H9 (cell line): ENCODE results near the gene SERTAD2. TPM values are rescaled to one million over a fixed set of nuclear protein-coding genes. Genes with fewer than 3 reads are reported as not detected.

Experiments used
- DNase-seq: peaks from one replicate; pipeline ENCODE4 v3.0.0-alpha.2; 2017
- H2AFZ ChIP-seq: one replicate; pipeline ENCODE4 v1.6.1; 2013; ENCODE audit warnings: mild to moderate bottlenecking, low read length, control low read depth, moderate library complexity
- H2AK5ac ChIP-seq: 2 replicates; pipeline ENCODE4 v1.6.1; 2013; ENCODE audit warnings: low read length, control low read depth, mixed read lengths; ENCODE audit not compliant: insufficient read length
- H2BK120ac ChIP-seq: one replicate; pipeline ENCODE4 v1.6.1; 2013; ENCODE audit warnings: low read depth, mild to moderate bottlenecking, low read length, control low read depth, inconsistent platforms; ENCODE audit not compliant: poor library complexity, severe bottlenecking
- H2BK12ac ChIP-seq: 2 replicates; pipeline ENCODE4 v1.6.1; 2013; ENCODE audit warnings: low read length, control low read depth, mixed read lengths, low read depth; ENCODE audit not compliant: insufficient read length
- H2BK15ac ChIP-seq: 2 replicates; pipeline ENCODE4 v1.6.1; 2013; ENCODE audit warnings: low read depth, low read length, control low read depth
- H2BK20ac ChIP-seq: one replicate; pipeline ENCODE4 v1.6.1; 2013; ENCODE audit warnings: low read depth, mild to moderate bottlenecking, low read length, control low read depth, inconsistent platforms; ENCODE audit not compliant: poor library complexity, severe bottlenecking
- H2BK5ac ChIP-seq: 2 replicates; pipeline ENCODE4 v1.6.1; 2013; ENCODE audit warnings: low read length, control low read depth, mixed read lengths; ENCODE audit not compliant: insufficient read length
- H3K14ac ChIP-seq: 2 replicates; pipeline ENCODE4 v1.6.1; 2013; ENCODE audit warnings: low read length, control low read depth; ENCODE audit not compliant: insufficient read depth
- H3K18ac ChIP-seq: 2 replicates; pipeline ENCODE4 v1.6.1; 2013; ENCODE audit warnings: low read depth, mild to moderate bottlenecking, mixed read lengths, low read length, control low read depth; ENCODE audit not compliant: insufficient read length
- H3K23ac ChIP-seq: 2 replicates; pipeline ENCODE4 v1.6.1; 2013; ENCODE audit warnings: low read length, control low read depth, mixed read lengths, low read depth; ENCODE audit not compliant: insufficient read length
- H3K23me2 ChIP-seq: 2 replicates; pipeline ENCODE4 v1.6.1; 2013; ENCODE audit warnings: low read depth, mild to moderate bottlenecking, mixed read lengths, low read length, control low read depth; ENCODE audit not compliant: insufficient read length, poor library complexity, severe bottlenecking
- H3K27ac ChIP-seq: 2 replicates; pipeline ENCODE4 v1.5.1; 2013; ENCODE audit warnings: low read length, control low read depth, mixed read lengths, low read depth; ENCODE audit not compliant: insufficient read length
- H3K27me3 ChIP-seq: 2 replicates; pipeline ENCODE4 v1.6.1; 2013; ENCODE audit warnings: low read length, control low read depth, inconsistent platforms; ENCODE audit not compliant: insufficient read depth
- H3K4ac ChIP-seq: 2 replicates; pipeline ENCODE4 v1.6.1; 2013; ENCODE audit warnings: low read depth, mild to moderate bottlenecking, control low read depth, inconsistent platforms, low read length, moderate library complexity
- H3K4me1 ChIP-seq: 2 replicates; pipeline ENCODE4 v1.6.1; 2013; ENCODE audit warnings: low read length, control low read depth, inconsistent platforms; ENCODE audit not compliant: insufficient read depth
- H3K4me2 ChIP-seq: 2 replicates; pipeline ENCODE4 v1.6.1; 2013; ENCODE audit warnings: low read length, control low read depth, mixed read lengths; ENCODE audit not compliant: insufficient read length, insufficient read depth
- H3K56ac ChIP-seq: 2 replicates; pipeline ENCODE4 v1.6.1; 2013; ENCODE audit warnings: low read depth, mild to moderate bottlenecking, mixed read lengths, low read length, control low read depth; ENCODE audit not compliant: insufficient read length
- H3K79me1 ChIP-seq: 2 replicates; pipeline ENCODE4 v1.6.1; 2013; ENCODE audit warnings: low read depth, mild to moderate bottlenecking, moderate library complexity, low read length, control low read depth, inconsistent platforms; ENCODE audit not compliant: insufficient read depth, poor library complexity, severe bottlenecking
- H3K79me2 ChIP-seq: 2 replicates; pipeline ENCODE4 v1.6.1; 2013; ENCODE audit warnings: low read length, control low read depth, inconsistent platforms; ENCODE audit not compliant: insufficient read depth
- H3K9ac ChIP-seq: 2 replicates; pipeline ENCODE4 v1.6.1; 2013; ENCODE audit warnings: low read length, control low read depth, mixed read lengths; ENCODE audit not compliant: insufficient read length; ENCODE audit errors: extremely low read depth
- H3K9me3 ChIP-seq: one replicate; pipeline ENCODE4 v1.6.1; 2013; ENCODE audit warnings: low read depth, low read length, inconsistent platforms; ENCODE audit not compliant: control insufficient read depth
- H3T11ph ChIP-seq: one replicate; pipeline ENCODE4 v1.6.1; 2013; ENCODE audit warnings: mild to moderate bottlenecking, low read length, control low read depth, inconsistent platforms
- H4K20me1 ChIP-seq: one replicate; pipeline ENCODE4 v1.6.1; 2013; ENCODE audit not compliant: control insufficient read depth, insufficient read length, insufficient read depth
- H4K5ac ChIP-seq: 2 replicates; pipeline ENCODE4 v1.6.1; 2013; ENCODE audit warnings: low read depth, mild to moderate bottlenecking, mixed read lengths, low read length, control low read depth; ENCODE audit not compliant: insufficient read length
- H4K8ac ChIP-seq: replicated peaks from 2 replicates; pipeline ENCODE4 v1.6.1; 2013; ENCODE audit warnings: low read length, control low read depth, mixed read lengths, low read depth; ENCODE audit not compliant: insufficient read length
- H4K91ac ChIP-seq: 2 replicates; pipeline ENCODE4 v1.6.1; 2013; ENCODE audit warnings: low read depth, mild to moderate bottlenecking, moderate library complexity, mixed read lengths, low read length, control low read depth; ENCODE audit not compliant: insufficient read length
- H3K27ac Mint-ChIP-seq, 3 experiments: 2 replicates in 2 of 3; 3 replicates in 1 of 3; pipeline ENCODE4 v1.8.0; 2020 to 2021; ENCODE audit warnings: mixed read lengths in 3 of 3, mild to moderate bottlenecking in 1 of 3, moderate library complexity in 1 of 3
- H3K27me3 Mint-ChIP-seq: 2 replicates; pipeline ENCODE4 v1.8.0; 2021; ENCODE audit warnings: low read depth, mild to moderate bottlenecking, moderate library complexity, mixed read lengths
- H3K36me3 Mint-ChIP-seq, 3 experiments: 2 replicates in 2 of 3; 3 replicates in 1 of 3; pipeline ENCODE4 v1.8.0; 2020 to 2021; ENCODE audit warnings: low read depth in 3 of 3, mixed read lengths in 3 of 3; ENCODE audit not compliant: insufficient read depth in 1 of 3
- H3K4me1 Mint-ChIP-seq, 2 experiments: 2 replicates each; pipeline ENCODE4 v1.8.0; 2020; ENCODE audit warnings: mixed read lengths in 2 of 2
- H3K4me3 Mint-ChIP-seq, 2 experiments: 2 replicates in 1 of 2; 3 replicates in 1 of 2; pipeline ENCODE4 v1.8.0; 2020 to 2021; ENCODE audit warnings: mild to moderate bottlenecking in 2 of 2, mixed read lengths in 2 of 2, moderate library complexity in 1 of 2
- H3K9me3 Mint-ChIP-seq, 2 experiments: 2 replicates in 1 of 2; 3 replicates in 1 of 2; pipeline ENCODE4 v1.8.0; 2020; ENCODE audit warnings: mild to moderate bottlenecking in 2 of 2, mixed read lengths in 2 of 2, moderate library complexity in 1 of 2
- CTCF ChIP-seq: fragments of 200-600 bp; sonication (generic); conservative IDR thresholded peaks from 3 replicates; pipeline ENCODE4 v1.8.0; 2021; ENCODE audit warnings: antibody characterized with exemption, mild to moderate bottlenecking
- WGBS: extraction: QIAGEN DNeasy Blood & Tissue Kit; methylation state at CpG from one replicate; pipeline ENCODE4 v1.1.7; 2013; ENCODE audit warnings: missing lambda C conversion rate, low lambda C conversion rate, mixed read lengths; ENCODE audit not compliant: insufficient read length; ENCODE audit errors: extremely low coverage; 5-methylcytosine and 5-hydroxymethylcytosine counted together
- total RNA-seq: library from RNA; stranded (reverse); gene quantifications from 2 replicates; pipeline ENCODE4 v1.2.1, GENCODE V29; 2021

Gene SERTAD2
- total RNA-seq, 1 experiment from 2014 or later: 3.5 TPM

- Mint-ChIP-seq H3K9me3 (no peaks in the 10 kb centered on the region), H3K27ac (peak overlapping the region in 2 of 3 experiments; percentile 21 to 58; a peak in 1 of 7 replicates), H3K36me3 (peaks cover 0 to 17% (median 16%) of the 10 kb centered on the region in 3 experiments; a peak in 4 of 7 replicates), H3K27me3 (peaks cover 6% of the 10 kb centered on the region), H3K4me1 (peaks cover 0 to 4% of the 10 kb centered on the region in 2 experiments; a peak in 2 of 4 replicates), H3K4me3 (no peak overlapping the region)
- DNase-seq: no peak
- no CpG with 5 or more reads among the region's 7 CpGs for WGBS
- Histone ChIP-seq H4K91ac (no peak overlapping the region), H3K23me2 (no peaks in the 10 kb centered on the region), H2BK20ac (no peak overlapping the region), H2BK5ac (no peak overlapping the region), H3K4me2 (no peak overlapping the region), H2BK120ac (no peak overlapping the region), H3K23ac (no peak overlapping the region), H3K14ac (no peak overlapping the region), H2AFZ (no peak overlapping the region), H3K27ac (no peak overlapping the region), H4K5ac (no peak overlapping the region), H2AK5ac (no peak overlapping the region), H4K8ac (no peak overlapping the region), H3K18ac (no peak overlapping the region), H3K4ac (no peak overlapping the region), H3K79me1 (no peaks in the 10 kb centered on the region), H2BK12ac (no peak overlapping the region), H2BK15ac (no peak overlapping the region), H3K27me3 (no peaks in the 10 kb centered on the region), H3K79me2 (no peaks in the 10 kb centered on the region), H3K56ac (no peak overlapping the region), H4K20me1 (peaks cover 4% of the 10 kb centered on the region), H3K9ac (no peak overlapping the region), H3T11ph (no peak overlapping the region), H3K9me3 (no peaks in the 10 kb centered on the region), H3K4me1 (no peaks in the 10 kb centered on the region)
- no peak for TF ChIP-seq CTCF
Measured at GRCh38 chr2:64594226-64594989, 59.3 kb downstream of the SERTAD2 start.
